H1 (cell line): ENCODE measurements around the gene DKK3. TPM values are rescaled to one million over a fixed set of nuclear protein-coding genes. Genes with fewer than 3 reads are reported as not detected.

Experiments used
- ASH2L ChIP-seq: fragments of 200-600, 300-600 bp; sonication (generic); IDR thresholded peaks from one replicate; pipeline ENCODE4 v1.7.1; 2017; ENCODE audit warnings: low read length
- EGR1 ChIP-seq: IDR thresholded peaks from 2 replicates; pipeline ENCODE4 v1.6.1; 2011; ENCODE audit warnings: low read depth, low read length, borderline replicate concordance
- POLR2AphosphoS5 ChIP-seq: IDR thresholded peaks from 2 replicates; pipeline ENCODE4 v1.6.1; 2011; ENCODE audit warnings: low read depth, low read length
- RAD21 ChIP-seq, 2 experiments: IDR thresholded peaks in 1 of 2; conservative IDR thresholded peaks in 1 of 2; 2 replicates each; pipeline ENCODE4 v1.6.1; 2011; ENCODE audit warnings: low read depth in 2 of 2, low read length in 2 of 2, improper control_type of control experiment in 1 of 2, inconsistent platforms in 1 of 2, mild to moderate bottlenecking in 1 of 2, moderate library complexity in 1 of 2
- RBBP5 ChIP-seq: IDR thresholded peaks from 2 replicates; pipeline ENCODE4 v1.7.1; 2012; ENCODE audit warnings: low read depth, mild to moderate bottlenecking, inconsistent platforms, low read length, moderate library complexity, borderline replicate concordance
- SIX5 ChIP-seq: IDR thresholded peaks from 2 replicates; pipeline ENCODE4 v1.6.1; 2011; ENCODE audit warnings: mild to moderate bottlenecking, low read depth, low read length
- SP1 ChIP-seq: IDR thresholded peaks from 2 replicates; pipeline ENCODE4 v1.6.1; 2011; ENCODE audit warnings: low read depth, low read length
- SRF ChIP-seq: IDR thresholded peaks from 2 replicates; pipeline ENCODE4 v1.6.1; 2011; ENCODE audit warnings: mild to moderate bottlenecking, low read depth, low read length, moderate library complexity
- YY1 ChIP-seq: IDR thresholded peaks from 2 replicates; pipeline ENCODE4 v1.6.1; 2011; ENCODE audit warnings: low read depth, mild to moderate bottlenecking, low read length
- polyA plus RNA-seq, 7 experiments: library from polyadenylated mRNA; depleted of rRNA in 3 of 7; stranded (reverse) in 5 of 7; unstranded in 2 of 7; fragments of >200 nt in 5 of 7; fragments of 200-250 nt in 2 of 7; gene quantifications; 1 replicate in 5 of 7; 2 replicates in 1 of 7; 4 replicates in 1 of 7; pipeline versions ENCODE4 v1.2.1 to v1.2.3, GENCODE V29; 2011 to 2013; ENCODE audit warnings: missing spikeins in 2 of 7, mixed read lengths in 2 of 7
- total RNA-seq: library from RNA; stranded (reverse); fragmentation: NEBNext Ultra II Directional; extraction: Animal tissue kit (Norgen Biotek cat#: 25700); gene quantifications from 2 replicates; pipeline ENCODE4 v1.2.1, GENCODE V29; 2021

DKK3 gene
- total and polyA plus RNA-seq, 2 of the 8 experiments (the other 6 are each of a cell fraction or from before 2014, with no cell fraction given): 30.0 to 40.1 TPM

- TF ChIP-seq ASH2L (no peak), POLR2AphosphoS5 (no peak), EGR1 (no peak), SRF (no peak), RBBP5 (no peak), YY1 (no peak), RAD21 (IDR thresholded peaks at IDR 0.05 in 1 of 2, conservative IDR thresholded peaks at IDR 0.05 in 1 of 2; ENCODE audit: low read depth in 2 of 2, low read length in 2 of 2) (no peak), SIX5 (no peak), SP1 (no peak)
Measured at GRCh38 chr11:12013781-12014180, 5.4 kb upstream of the DKK3 start (continued).
